Measurements from ENCODE around the gene HECTD4.

GRCh38 chr12:112325157-112325556, 57.1 kb downstream of the HECTD4 start:
- no peak for TF ChIP-seq EZH2 (IDR thresholded peaks at IDR 0.05; ENCODE audit: low read depth, unreplicated experiment)
- no peak for TF ChIP-seq CTCF (conservative IDR thresholded peaks at IDR 0.05; ENCODE audit: low read depth in 2 of 2)
- TF ChIP-seq NANOG (IDR thresholded peaks at IDR 0.05; ENCODE audit: borderline replicate concordance): no peak
- no peak for TF ChIP-seq ZNF114 (CRISPR knock-in tag; IDR thresholded peaks at IDR 0.05)
- TF ChIP-seq POLR2AphosphoS5 (IDR thresholded peaks at IDR 0.05; ENCODE audit: low read depth): no peak
- no peak for TF ChIP-seq EZH2phosphoT487 (IDR thresholded peaks at IDR 0.05; ENCODE audit: unreplicated experiment)
- no peak for TF ChIP-seq ETS1 (IDR thresholded peaks at IDR 0.05)
- TF ChIP-seq, protein P1, sequence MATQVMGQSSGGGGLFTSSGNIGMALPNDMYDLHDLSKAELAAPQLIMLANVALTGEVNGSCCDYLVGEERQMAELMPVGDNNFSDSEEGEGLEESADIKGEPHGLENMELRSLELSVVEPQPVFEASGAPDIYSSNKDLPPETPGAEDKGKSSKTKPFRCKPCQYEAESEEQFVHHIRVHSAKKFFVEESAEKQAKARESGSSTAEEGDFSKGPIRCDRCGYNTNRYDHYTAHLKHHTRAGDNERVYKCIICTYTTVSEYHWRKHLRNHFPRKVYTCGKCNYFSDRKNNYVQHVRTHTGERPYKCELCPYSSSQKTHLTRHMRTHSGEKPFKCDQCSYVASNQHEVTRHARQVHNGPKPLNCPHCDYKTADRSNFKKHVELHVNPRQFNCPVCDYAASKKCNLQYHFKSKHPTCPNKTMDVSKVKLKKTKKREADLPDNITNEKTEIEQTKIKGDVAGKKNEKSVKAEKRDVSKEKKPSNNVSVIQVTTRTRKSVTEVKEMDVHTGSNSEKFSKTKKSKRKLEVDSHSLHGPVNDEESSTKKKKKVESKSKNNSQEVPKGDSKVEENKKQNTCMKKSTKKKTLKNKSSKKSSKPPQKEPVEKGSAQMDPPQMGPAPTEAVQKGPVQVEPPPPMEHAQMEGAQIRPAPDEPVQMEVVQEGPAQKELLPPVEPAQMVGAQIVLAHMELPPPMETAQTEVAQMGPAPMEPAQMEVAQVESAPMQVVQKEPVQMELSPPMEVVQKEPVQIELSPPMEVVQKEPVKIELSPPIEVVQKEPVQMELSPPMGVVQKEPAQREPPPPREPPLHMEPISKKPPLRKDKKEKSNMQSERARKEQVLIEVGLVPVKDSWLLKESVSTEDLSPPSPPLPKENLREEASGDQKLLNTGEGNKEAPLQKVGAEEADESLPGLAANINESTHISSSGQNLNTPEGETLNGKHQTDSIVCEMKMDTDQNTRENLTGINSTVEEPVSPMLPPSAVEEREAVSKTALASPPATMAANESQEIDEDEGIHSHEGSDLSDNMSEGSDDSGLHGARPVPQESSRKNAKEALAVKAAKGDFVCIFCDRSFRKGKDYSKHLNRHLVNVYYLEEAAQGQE (IDR thresholded peaks at IDR 0.05; ENCODE audit: unreplicated experiment): no peak
- TF ChIP-seq CREB1 (CRISPR knock-in tag; IDR thresholded peaks at IDR 0.05; ENCODE audit: low read depth): no peak
- no peak for TF ChIP-seq ZNF331 (CRISPR knock-in tag; IDR thresholded peaks at IDR 0.05; ENCODE audit: low read depth)
- no peak for TF ChIP-seq JUNB (IDR thresholded peaks at IDR 0.05; ENCODE audit: unreplicated experiment)
- TF ChIP-seq STAT1 (IDR thresholded peaks at IDR 0.05; ENCODE audit: unreplicated experiment): no peak
- TF ChIP-seq ZNF462 (CRISPR knock-in tag; IDR thresholded peaks at IDR 0.05): no peak

All from GM23338 (cell line).